Stimulated activated CD8-positive, alpha-beta memory T cell treated with anti-CD3 and anti-CD28 coated beads, Interleukin-7, amount 100 ng/mL, for 24 hours (primary cell): ENCODE results near the gene TOMM22.
"Not testable (repeated sequence)": the region's sequence is repeated elsewhere in the genome, so short reads cannot be mapped to it uniquely, and the experiment has no call there.

Source experiments
- DNase-seq: peaks from one replicate; pipeline ENCODE4 v3.0.0-alpha.2; 2020; ENCODE audit warnings: low read depth

The TOMM22 gene

DNA sequence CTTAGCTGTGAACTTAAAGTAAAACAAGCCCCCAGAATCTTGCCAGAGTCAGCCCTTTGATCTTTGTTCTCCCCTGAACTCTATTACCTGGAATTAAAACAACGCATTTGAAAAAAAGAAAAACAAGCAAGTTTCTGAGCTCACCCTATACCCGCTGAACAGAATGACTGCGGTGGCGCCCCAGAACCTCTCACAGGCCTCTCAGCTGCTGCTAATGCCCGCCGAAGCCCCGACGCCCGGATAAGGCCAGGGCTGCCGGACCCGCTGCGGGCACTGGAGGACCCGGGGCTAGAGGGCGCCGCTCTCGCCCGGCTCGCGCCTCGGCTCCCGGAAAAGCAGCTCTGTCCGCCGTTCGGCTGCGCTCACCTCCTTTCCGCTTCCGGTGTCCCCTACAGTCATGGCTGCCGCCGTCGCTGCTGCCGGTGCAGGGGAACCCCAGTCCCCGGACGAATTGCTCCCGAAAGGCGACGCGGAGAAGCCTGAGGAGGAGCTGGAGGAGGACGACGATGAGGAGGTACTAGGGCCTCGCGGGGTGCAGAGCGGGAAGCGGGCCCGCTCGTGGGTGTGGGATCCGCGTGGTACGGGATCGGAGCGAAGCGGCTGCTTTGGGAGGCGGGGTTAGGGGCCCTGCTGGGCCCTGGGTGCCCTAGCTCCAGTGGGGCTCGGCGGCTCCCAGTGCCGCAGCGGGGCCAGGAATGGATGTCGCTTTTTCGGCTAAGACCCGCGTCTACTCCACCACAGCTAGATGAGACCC, at the start of gene TOMM22:
Gene TOMM22, plus strand, starts transcription at position 376 of the 754 bp plus-strand sequence. Its CDS starts 22 bp downstream, at position 398.
- DNase-seq, result peak; percentile 70

DNA sequence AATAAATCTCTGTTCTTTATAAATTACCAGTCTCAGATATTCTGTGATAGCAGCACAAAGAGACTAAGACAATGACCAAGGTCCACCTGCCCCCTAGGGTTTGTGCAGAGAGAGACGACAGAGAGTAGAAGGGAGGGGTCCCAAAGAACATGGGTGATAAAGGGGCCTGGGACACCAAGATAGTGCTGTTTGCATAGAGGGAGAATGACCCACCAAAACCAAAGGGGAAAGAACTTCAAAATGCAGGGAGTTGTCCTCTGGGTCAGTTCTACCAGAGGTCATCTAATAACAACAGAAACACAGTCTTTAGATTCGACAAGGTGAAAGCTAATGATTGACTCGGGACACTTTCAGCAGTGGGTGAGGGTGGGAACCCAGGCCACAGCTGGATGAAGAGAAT, 49.2 kb upstream of the TOMM22 start:
- DNase-seq, result no peak

DNA sequence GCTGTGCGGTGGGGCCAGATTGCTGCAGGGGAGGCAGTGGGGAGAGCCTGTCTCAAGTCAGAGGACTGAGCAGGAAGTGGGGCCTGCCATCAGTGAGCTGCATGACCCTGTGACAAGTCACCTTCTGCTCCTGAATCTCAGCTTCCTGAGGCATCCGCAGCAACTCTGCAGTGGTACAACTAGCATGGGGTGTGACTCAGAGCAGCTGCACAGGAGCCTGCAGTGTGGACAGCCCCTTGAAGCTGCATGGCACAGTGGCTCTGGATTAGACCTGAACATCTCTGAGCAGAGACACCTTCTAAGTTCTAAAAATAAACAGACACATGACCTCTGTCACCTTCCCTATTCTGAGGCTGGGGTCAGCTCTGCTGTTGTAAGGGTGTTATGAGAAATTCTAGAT, 43.5 kb upstream of the TOMM22 start:
- DNase-seq, result no peak

DNA sequence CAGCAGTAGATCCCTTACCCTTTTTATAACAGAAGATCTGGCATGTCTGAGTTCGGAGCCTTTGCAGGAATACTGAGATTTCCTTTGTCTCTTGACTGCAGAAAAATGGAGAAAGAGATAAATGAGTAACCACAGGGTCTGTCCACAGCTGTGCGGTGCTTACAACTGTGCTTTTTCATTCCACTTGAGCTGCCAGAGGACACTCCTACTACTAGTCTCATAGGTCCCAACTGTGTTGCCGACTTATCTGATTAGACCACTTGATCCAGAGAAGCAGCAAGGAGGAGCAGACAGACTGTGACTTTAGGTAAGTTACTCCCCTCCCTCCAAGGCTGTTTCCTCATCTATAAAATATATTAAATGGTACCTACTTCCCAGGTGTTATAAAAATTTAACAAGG, 43.0 kb upstream of the TOMM22 start:
- DNase-seq, result no peak

DNA sequence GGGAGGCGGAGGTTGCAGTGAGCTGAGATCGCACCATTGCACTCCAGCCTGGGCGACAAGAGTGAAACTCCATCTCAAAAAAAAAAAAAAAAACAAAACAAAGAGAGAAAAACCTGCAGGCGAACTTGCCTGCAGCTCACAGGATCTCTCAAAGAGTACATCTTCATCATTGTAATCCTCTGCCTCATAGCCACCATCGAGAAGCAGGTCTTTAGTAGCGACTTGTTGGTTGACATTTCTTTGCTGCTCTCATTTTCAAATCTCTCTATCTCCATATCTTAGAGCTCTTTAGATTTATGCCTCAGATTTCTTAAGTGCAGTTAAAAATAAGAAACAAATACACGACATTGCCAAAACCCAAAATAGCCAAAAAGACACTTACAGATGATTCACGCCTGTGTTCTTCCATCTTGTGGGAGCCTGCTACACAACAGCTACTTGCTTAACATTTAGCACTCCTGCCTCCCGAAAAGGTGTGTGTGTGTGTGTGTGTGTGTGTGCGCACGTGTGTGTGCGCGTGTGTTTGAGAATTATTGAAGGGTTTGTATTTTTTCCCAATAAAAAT, 40.2 kb upstream of the TOMM22 start:
- DNase-seq, result no peak

DNA sequence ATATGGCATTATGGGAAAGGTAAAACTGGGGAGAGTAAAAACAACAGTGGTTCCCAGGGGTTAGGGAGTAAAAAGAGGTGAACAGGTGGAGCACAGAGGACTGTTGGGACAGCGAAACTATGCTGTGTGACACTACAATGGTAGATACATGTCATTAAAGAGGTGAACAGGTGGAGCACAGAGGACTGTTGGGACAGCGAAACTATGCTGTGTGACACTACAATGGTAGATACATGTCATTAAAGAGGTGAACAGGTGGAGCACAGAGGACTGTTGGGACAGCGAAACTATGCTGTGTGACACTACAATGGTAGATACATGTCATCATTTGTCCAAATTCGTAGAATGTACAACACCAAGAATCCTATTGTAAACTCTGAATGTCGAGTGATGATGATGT, 37.5 kb upstream of the TOMM22 start:
- not testable (repeated sequence) for DNase-seq

DNA sequence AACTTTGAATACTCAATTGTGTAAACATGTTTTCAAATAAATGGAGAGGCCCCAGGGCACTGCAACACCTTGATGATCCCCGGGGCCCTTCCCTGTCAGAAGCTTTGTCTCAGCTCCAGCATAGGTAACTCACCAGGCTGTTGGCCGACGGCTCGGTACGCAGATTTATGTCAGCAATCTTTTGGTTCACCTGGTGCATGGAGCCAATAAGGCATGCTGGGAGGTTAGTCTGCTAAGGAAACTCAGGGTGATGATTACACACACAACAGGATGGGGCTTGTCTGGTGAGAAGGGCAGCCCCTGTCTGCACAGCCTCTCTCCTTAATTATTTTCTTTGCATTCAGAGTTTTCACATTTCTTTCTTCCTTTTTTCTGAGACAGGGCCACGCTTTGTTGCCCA, 36.3 kb upstream of the TOMM22 start:
- no peak for DNase-seq

DNA sequence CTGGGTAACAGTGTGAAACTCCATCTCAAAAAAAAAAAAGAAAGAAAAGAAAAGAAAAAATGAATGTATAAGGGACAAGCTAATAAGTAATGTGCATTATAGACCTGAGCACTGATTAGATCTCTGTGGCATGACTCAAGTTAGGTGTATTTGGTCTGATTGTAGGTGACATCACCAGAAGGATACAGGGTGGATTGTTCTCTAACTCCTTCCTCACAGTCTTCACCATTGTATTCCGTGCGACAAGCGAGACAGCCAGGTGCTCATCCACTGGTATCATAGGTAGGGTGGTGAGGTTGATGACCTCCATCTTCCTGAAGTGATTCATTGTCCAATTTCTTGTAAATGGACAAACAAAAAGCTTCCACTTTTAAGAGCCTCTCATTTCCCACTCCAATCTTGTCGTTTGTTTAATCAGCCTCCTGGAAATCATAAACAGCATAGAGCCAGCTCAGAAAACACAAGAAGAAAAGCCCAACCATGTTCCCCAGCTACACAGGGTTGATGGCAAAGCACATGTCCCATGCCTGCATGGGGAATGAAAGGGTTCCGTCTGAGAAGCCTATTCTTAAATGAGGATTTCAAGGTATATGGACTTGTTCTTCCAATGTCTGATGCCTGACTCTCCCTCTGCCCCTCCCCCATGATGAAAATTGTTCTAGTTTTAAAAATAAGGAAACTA, 31.8 kb upstream of the TOMM22 start:
- DNase-seq, result no peak

DNA sequence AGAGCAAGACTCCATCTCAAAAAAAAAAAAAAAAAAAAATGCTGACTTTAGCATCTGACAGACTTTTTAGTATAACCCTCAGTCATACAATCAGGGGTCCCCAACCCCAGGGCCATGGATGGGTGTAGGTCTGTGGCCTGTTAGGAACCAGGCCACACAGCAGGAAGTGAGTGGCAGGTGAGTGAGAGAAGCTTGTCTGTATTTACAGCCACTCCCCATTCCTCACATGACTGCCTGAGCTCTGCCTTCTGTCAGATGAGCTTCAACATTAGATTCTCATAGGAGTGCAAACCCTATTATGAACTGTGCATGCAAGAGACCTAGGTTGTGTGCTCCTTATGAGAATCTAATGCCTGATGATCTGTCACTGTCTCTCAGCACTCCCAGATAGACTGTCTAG, 28.9 kb upstream of the TOMM22 start:
- DNase-seq, result no peak

DNA sequence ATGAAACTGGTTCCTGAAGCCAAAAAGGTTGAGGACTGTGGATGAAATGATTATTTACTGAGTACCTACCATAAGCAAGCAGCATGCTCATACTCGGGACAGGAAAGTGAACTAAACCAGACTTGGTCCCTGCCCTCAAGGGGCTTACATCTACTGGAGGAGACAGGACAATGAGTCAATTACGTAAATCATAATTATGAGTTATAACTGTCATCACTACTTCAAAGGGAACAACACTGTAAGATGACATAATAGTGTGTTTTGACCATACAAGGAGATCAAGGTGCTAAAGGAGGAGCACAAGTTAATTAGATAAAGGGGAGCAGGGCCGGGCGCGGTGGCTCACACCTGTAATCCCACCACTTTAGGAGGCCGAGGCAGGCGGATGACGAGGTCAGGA, 28.0 kb upstream of the TOMM22 start:
- DNase-seq, result no peak

DNA sequence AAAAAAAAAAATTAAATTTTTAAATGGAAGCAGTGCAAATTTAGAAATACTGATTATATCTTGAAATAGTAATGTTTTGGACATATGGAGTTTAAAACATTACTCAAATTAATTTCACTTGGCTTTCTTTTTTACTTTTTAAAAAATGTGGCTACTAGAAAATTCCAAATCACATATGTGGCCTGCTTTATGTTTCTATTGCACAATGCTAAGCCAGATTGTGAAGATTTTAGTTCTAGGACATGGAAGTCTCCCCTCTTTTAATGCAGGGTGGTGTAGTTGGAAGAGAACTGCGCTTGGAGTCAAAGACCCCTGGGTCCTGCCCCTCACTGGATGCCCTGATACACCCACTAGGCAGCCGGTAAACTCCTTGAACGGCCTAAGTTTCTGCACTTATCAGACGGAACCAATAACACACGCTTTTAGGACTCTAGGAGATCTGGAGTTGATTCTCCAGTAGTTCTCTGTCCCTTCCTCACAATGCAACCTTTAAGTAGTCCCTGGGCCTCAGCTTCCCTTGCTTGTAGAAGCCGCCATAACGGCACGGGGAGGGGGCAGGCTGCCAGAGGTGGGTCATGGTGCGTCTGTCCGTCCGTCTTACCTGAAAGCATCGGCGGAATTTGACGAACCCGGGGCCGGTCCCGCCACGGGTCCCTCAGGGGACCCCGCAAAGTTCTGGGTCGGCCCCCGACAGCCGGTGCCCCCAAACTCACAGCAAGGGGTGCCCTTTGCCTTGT, 26.1 kb upstream of the TOMM22 start:
- no peak for DNase-seq

DNA sequence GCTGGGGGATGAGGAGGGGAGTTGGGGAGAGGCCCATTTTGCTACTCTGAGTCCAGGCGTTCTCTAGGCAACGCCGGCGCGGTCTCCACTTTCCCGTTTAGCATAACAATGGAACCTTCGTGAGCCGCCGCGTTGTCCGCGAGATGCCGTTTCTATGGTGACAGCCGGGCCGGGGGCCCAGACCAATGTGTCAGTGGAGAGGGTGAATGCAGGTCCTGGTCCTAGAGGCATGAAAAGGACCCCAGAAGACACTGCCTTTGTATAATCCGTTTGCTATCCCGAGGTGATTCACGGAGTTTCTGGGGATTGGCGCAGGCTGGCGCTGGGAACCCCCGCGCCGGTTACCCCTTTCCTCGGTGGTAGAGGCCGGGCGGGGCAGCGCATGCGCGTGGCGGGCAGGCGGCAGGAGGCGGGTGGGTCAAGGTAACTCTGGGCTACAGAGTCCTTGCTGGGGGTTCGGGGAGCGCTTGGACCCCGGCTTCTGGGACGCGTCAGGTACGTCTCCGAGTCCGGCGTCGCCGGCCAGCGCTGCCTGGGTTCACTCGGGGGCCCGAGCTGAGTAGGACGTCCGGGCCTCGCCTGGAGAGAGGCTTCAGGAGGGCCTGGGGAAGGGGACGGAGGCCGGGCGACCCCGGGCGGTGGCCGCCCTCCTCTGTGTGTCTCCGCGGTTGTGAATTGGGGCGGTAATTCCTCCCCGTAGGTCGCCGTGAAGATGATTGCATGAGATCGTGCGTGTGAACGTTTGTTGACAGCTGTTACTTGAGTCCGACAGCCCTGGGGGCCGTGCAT, 25.3 kb upstream of the TOMM22 start, which contains the start of the genes CBY1 and FAM227A:
Gene CBY1, plus strand, starts transcription at position 383 of the 789 bp plus-strand sequence. CDS start 11,417 bp downstream, outside the sequence.
Gene FAM227A, minus strand, starts transcription at position 137 of the 789 bp plus-strand sequence. CDS start 6,224 bp downstream, outside the sequence.
- DNase-seq, result peak; percentile 71

DNA sequence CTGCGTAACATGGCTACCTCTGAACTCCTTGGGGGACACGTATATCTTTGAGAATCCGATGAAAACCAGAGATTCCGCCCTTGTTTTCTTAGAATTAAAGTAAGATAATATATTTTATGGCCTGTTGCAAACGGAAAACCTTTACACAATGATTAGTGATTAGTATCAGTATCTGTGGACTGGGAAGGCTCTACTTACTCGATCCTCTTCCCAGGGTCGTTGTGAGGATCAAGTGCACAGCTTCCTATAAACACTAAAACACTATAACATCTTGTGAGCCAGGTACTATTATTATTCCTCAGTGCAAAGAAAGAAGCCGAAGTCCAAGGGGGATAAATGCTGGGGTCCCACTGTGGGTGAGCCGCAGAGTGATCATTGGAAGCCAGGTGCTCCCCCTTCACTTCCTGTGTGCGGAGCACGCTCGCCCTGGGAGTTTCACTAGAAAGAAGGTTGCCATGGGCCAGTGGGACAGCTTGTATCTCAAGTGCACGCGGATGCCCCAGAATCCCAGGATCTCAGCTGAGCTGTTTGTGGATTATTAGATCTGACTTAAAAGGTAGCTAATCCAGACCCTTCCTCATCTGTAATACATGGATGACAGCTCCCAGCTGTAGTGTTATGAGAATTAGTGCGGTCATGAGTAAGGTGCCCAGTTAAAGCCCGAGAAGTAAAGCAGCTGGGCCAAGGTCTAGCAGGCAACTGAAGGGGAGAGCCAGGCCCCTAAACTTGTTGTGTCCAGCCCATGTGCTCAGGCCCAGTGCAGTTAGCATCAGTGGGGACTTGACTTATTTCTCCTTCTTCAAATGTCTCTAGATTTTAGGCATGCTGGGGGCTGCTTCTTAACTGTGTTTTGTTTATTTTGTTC, 24.5 kb upstream of the TOMM22 start:
- peak; percentile 7 for DNase-seq

DNA sequence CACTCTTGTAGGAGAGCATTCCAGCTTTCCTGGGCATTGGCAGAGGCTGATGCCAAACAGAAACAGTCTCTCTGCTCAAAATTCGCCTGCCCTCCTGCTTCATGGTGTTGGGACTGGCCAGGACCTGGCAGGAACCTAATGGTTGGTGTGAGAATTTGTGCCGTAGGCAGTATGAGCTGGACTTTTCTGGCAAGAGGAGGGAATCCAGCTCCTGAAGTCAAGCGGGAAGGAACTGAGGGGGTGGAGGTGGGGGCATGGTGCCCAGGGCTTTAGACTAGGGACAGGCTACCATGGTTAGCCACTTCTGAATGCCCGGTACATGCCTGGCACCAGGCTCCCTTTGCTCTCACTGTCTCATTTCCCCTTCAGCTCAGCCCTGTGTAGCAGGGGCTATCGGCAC, 6.9 kb upstream of the TOMM22 start:
- no peak for DNase-seq

DNA sequence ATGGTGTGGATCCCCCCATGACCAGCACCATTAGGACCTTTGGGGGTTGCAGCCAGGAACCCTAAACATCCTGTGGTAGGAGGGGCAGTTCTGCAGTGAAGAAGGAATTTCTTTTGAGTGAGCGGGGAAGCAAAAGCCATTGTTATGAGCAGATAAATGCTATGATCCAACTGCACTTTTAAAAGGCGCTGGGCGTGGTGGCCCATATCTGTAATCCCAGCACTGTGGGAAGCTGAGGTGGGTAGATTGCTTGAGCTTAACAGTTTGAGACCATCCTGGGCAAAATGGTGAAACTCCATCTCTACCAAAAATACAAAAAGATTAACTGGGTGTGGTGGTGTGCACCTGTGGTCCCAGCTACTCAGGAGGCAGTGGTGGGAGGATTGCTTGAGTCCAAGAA, 5.9 kb upstream of the TOMM22 start:
- no peak for DNase-seq

DNA sequence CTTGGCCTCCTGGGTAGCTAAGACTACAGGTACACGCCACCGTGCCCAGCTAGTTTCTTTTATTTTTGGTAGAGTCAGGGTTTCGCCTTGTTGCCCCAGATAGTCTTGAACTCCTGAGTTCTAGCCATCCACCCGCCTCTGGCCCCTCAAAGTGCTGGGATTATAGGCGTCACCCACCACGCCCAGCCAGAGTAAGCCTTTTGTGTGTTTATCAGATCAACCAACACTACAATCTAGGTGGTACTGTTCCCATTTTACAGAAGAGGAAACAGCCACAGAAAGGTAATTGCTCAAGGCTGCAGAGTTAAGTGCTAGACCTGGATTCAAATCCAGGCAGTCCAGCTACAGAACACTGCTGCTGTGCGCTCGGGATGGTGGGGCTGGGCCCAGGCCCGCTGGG, 3.1 kb downstream of the TOMM22 start:
- DNase-seq, result no peak

DNA sequence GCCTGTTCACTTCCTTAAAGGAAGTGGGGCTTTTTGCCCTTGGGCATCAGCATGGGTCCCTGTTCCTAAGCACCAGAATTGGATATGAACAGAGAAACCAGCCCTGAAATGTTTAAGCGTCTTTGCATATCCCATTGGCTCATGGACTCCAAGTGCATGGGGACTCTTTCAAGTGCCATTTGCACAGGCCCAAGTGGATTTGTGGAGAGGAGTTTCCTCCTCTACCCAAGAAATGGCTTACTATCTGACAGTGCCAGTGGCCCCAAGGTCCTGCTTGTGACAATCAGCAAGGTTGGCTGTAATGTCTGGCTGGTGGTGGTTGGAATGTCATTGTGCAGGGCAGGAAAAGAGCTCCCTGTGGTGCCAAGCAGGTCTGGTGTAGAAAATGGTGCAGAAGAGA, 4.0 kb downstream of the TOMM22 start:
- DNase-seq, result no peak

DNA sequence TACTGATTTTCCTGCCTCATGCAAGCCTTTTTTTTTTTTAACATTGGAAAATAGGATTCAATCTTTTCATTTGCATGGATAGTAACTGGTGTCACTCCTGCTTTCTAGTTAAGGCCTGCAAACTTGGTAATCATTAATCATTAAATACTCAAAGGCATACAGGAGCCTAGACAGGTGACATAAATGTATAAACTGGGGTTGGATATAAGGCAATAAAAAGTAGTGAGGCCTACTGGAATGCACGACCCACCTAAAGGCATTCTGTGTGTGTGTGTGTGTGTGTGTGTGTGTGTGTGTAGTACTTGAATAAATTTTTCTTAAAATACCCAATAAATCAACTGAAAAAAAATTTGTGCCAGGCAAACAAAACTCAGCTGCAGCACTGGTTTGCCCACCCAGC, 7.9 kb downstream of the TOMM22 start:
- no peak for DNase-seq

DNA sequence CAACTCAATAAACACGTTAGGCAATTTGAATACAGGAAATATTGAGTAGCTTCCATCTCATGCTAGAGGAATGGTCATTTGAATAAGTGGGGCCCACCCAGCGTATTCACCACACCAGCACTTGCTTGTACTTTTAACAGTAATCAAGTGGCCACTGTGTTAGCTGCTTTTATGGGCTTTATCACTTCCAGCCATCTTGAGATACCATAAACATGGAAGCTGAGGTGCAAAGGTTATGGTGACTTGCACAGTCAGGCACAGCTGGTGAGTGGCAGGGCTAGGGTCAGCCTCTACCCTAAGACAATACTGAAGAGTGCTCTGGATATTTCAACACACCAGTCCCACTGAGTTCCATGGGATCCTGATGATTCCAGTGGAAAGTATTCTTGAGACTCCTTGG, 12.3 kb downstream of the TOMM22 start:
- DNase-seq, result no peak

DNA sequence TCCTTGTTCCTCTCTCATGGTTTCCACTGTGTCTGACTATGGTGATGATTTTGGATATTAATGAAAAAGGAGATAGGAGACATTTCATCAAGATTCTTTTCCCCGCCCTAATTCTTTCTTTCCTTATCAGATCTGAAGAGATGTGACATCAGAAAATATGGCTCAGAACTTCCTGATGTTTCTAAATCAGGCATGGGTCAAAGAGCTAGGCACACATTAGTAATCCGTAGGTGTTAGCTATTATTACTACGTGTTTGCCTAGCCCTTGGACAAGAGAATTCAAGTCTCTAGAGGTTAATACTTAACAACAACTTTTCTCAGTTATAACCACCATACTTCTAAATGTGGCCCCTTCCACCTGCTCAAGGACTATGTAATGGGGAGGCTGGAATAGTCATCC, 13.2 kb downstream of the TOMM22 start:
- no peak for DNase-seq
